ENCODE measurements around the gene WNT3.
"Not testable (repeated sequence)": the region's sequence is repeated elsewhere in the genome, so short reads cannot be mapped to it uniquely, and the experiment has no call there.

The WNT3 gene

GRCh38 chr17:46780003-46780373 is 38.5 kb downstream of the WNT3 start:
- no peak for DNase-seq

DNA sequence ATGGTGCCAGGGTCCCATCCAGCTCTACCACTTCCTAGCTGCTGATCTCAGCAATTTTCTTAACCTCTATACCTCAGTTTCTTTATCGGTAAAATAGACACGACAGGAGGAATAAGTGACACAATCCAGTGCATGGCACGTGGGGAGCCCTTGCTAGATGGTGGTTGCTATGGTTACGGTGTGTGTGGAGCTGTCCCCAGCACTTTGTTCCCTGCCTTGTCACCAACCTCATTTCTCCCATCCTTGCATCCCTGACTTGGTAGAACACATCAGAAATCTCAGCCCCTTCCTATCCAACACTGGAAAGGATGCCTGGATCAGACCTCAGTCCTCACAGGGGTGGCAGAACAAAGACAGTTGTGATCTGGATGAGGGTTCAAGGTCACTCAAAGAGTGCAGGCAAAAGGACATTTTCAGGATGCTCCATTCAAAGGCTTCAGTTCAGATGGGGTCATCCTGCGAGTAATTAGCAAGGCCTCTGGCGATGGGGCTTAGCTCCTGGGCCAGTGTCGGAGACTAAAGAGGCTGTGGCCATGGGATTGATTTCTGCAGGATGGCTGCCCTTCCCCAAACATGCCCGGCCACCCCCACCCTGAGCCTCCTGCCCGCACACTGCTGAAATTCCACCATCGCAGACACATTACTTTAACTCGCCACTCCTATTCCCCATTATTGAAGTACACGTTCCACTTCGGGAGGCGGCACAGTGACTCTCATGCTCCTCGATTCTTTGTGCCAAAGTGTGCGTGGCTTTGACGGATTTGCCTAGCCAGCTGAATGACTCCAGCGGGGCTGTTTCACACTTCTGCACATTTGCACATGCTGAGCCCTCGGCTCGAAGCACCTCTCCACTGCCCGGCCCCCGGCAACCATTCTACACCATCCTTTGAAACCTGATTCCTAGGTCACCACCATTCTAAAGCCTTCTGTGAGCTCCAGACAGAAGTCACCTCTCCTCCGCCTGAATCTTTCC is 40.3 kb downstream of the WNT3 start:
- peak; percentile 17 to 25 for DNase-seq

GRCh38 chr17:46776298-46777005 is 42.0 kb downstream of the WNT3 start:
- no peak for DNase-seq

DNA sequence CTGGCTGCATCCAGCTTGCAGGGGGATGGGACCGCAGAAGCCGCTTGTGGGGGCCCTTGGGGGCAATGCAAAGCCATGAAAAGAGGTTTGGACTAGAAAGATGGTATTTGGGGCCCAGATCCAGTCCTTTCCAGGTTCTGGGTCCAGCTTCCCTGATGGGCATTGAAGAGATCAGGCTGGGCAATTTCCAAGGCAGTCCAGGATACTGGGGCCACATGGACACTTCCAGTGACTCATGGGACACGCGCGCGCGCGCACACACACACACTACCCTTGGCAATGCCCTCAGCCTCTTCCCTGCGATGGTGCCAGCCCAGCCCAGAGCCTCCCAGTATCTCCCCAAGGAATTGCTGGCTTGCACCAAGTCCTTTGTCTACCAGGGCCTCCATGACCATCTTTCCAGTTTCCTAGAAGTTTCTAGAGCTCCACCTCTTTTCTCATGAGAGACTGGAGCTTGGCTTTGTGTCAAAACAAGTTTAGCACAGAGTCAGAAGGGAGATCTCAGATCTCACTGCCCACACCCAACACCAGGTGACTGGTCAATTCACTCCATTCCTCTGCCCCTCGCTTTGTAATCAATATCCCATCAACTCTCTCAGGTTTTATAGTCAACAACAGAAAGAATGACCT is 44.3 kb downstream of the WNT3 start:
- no peak for DNase-seq

DNA sequence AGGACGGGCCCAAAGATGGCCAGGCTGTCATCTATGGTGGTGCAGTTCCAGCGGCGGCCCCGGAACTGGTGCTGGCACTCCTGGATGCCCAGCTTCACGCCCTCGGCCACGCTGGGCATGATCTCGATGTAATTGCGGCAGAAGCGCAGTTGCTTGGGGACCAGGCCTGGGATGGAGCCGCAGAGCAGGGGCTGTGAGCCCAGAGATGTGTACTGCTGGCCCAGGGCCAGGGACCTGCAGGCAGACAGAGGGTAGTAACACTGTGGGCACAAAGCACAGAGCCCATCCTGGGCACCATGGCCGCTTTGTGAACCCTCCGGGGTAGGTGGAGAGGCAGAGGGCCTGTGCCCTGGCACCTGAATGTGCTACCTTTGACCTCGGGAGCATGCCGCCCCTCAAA is 44.8 kb downstream of the WNT3 start:
- DNase-seq, result no peak

- peak; percentile 56 to 62 for DNase-seq
Observed at GRCh38 chr17:46773221-46773605, 45.3 kb downstream of the WNT3 start.

GRCh38 chr17:46772475-46773220 is 45.8 kb downstream of the WNT3 start:
- no peak for DNase-seq

DNA sequence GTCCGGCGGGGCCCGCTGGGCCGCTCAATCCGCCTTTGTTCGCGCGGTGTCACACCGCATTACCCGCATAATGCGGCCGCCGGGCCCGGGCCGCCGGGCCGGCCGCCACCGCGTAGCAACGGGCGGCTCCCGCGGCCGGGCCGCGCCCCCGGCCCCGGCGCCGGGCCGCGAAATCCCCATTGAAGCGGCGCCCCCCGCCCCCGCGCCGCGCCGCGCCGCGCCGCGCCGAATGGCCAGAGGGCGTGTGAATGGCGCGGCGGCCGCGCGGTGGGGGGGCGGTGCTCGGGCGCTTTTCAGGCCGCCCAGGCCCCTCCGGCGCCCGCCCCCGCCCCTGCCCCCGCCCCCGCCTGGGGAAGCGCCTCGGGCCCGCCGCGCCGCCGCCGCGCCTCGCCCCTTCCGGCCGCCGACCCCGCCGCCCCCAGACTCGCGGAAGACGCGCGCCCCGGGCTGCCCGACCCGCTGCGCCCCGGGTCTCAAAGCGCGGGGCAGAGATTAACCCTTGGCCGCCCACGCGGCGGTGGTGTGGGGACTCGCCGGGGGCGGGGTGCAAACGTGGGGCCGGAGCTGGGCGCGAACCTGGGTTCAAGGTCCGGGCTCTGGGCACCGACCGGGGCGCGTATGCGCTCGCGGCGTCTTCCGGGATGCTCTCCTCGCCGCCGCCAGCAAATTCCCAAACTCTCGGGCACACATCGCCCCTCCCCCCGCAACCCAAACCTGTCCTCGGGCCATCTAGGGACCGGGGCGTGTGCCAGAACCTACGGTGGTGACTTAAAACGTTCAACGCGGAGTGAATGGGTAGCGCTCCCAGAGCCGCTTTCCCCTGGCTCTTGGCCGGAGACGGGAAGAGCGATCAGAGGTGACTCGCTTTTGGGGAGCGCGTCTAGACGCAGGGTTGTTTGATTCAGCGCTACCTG is 46.7 kb downstream of the WNT3 start:
- peak in 1 of 2 experiments; percentile 36 for DNase-seq

- peak; percentile 48 to 54 for DNase-seq
Observed at GRCh38 chr17:46770818-46771560, 47.5 kb downstream of the WNT3 start.

DNA sequence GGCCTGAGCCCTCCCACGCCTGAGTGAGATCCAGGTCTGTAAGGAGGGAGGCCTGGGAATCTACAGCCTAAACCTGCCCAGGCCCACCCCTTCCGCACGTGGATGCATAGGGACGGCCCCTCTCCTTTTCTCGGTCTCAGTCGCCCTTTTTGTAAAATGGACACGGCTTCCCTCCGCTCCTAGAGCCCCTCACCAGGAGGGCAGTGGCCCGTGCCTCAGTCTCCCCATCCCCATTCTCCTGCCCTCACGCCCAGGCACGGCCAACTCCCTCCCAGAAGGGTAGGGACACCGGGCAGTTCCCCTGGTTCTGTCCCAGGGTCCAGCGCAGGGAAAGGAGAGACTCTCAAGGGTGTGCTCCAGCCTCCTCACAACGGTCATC is 48.1 kb downstream of the WNT3 start:
- no peak for DNase-seq

DNA sequence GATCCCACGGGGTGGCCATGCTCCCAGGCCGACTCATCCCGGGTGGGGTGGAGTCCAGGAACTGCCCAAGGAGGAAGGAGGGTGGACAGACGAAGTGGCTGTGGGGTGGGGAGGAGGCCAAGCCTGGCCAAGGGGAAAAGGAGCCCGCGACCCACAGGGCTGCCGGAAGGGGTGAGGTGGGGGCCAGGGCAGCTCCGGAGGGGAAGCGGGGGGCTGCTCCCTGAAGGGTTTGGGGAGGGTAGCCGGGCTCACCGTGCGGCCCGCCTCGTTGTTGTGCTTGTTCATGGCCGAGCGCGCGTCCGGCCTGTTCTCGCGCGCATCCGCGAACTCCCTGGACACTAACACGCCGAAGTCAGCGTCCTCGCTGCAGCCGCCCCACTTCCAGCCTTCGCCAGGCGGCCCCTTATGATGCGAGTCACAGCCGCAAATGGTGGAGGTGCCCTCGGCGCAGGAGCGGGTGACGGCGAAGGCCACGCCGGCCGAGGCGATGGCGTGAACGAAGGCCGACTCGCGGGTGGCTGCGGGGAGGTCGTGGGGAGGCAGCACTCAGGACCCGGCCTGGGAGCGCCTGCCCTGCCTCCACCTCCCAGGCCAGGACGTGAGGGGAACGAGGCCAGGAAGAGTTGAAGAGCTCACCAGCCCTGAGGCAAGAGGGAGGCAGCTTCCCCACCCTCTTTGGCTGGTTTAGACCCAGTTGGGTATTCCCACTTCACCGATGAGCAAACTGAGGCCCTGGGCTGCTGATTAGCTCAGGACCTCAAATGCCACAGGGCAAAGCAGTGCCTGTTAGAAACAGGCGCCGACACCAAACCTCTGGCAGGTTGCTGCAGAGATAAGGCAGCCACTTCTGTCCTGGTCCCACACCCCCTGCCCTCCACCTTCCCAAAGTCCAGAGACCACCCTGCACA is 48.7 kb downstream of the WNT3 start:
- no peak for DNase-seq

GRCh38 chr17:46768896-46769295 is 49.6 kb downstream of the WNT3 start:
- DNase-seq, result not testable (repeated sequence)

DNA sequence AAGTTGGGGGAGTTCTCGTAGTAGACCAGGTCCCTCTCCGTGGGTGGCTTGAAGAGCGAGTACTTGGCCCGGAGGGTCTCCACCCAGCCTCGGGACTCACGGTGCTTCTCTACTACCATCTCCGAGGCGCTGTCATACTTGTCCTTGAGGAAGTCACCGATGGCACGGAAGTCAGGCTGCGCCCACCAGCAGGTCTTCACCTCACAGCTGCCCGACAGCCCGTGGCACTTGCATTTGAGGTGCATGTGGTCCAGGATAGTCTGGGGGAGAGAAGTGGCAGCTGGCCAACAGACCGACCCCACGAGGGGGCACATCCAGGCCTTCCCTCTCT is 50.0 kb downstream of the WNT3 start:
- no peak for DNase-seq

- no peak for DNase-seq
Observed at GRCh38 chr17:46766493-46767491, 51.7 kb downstream of the WNT3 start.

GRCh38 chr17:46765453-46765852 is 53.0 kb downstream of the WNT3 start:
- DNase-seq, result no peak

- peak in 1 of 2 experiments; percentile 14 for DNase-seq
Observed at GRCh38 chr17:46764709-46765401, 53.6 kb downstream of the WNT3 start.

GRCh38 chr17:46764000-46764708 is 54.3 kb downstream of the WNT3 start:
- no peak for DNase-seq
